NCI-H2227 (cell line): ENCODE results near the gene PNPT1.
"Not testable (repeated sequence)": the region's sequence is repeated elsewhere in the genome, so short reads cannot be mapped to it uniquely, and the experiment has no call there.

Experiments used
- DNase-seq: peaks from one replicate; lab custom pipeline; 2025; ENCODE audit not compliant: unreplicated experiment; lab: John Stamatoyannopoulos, UW

Gene PNPT1

DNA sequence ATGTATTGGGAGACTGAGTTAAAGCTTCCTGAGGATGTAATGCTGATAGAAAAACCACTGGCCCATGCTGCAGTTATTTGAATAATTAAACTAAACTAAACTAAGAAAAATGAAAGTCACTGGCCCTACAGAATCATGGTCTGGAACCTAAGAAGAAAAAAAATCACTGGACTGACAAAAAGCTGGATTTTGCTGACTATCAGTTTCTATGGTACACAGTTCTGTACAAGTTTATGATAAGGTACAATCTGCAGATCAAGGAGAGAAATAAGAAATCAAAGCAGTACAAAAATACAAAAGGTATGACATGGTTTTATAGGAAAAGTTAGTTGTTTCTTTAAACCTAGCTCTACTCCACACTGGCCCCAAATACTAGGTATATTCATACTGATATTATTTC, 91.8 kb downstream of the PNPT1 start:
- no peak for DNase-seq

DNA sequence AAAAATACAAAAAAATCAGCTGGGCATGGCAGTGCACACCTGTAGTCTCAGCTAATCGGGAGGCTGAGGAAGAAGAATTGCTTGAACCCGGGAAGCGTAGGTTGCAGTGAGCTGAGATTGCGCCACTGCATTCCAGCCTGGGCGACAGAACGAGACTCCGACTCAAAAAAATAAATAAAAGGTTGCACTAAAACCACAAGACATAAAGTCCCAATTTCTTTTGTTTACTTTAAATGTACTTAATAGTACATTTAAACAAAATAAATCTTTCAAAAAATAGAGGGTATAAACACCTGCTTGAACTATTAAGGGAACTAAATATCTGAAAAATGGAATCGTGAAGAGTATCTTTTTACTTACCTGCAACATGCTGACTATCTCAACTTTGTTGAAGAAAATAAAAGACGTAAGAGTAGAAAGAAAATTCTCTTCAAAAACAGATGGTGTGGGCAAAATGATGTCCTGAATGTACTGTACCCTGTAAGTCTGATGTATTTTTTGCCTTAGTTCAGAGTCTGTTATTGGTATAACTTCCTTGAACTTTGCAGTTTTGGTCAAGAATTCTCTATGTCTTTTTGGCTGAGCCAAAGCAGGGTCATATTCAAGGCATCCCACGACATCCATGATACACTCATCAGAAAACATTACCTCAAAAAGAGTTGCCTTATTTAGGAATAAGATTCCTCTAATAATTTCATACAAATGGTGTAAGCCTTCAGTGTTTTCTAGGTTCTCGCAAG, 95.4 kb downstream of the PNPT1 start:
- no peak for DNase-seq

DNA sequence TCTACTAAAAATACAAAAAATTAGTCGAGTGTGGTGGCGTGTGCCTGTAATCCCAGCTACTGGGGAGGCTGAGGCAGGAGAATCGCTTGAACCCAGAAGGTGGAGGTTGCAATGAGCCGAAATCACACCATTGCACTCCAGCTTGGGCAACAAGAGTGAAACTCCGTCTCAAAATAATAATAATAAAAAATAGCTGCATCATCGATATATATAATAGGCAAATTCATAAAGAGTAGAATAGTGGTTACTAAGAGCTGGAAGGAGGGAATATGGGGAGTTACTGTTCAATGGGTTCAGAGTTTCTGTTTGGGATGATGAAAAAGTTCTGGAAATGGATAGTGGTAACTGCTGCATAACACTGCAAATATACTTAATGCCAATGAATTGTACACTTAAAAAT, 96.8 kb downstream of the PNPT1 start:
- DNase-seq = not testable (repeated sequence)

DNA sequence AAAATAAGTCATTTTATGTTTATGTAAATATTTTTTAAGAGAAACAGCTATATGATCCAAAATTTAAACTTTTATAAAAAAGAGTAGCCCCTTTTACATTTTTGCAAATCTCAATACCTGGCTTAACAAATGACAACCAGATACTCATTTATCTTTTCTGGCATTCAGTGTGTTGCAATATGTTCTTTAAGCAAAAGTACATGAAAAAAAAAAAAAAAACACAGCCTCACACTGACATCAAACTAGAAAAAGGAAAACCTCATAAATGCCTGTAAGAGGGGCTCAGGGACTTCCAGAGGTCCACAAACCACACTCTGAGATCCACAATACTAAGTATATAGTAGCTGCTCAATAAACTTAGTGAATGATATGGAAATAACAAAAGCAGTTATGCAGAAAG, 98.1 kb downstream of the PNPT1 start:
- no peak for DNase-seq

DNA sequence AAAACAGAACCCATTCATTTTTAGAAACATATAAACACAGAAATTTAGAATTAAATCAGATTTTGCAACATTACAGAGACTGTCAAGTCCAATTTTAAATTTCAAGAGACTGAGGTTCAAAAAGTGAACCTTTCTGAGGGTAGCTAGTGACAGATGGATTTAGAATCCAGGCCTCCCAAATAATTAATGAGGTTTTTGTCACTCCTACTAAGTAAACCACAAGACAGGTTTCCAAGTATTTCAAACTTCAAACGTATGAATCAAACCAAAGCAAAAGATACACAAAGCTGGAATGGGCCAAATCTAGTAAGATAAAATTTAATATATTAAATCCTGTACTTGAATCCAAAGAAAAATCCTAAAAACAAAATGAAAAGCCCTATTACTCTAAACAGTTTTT, 101.5 kb downstream of the PNPT1 start:
- DNase-seq = no peak

DNA sequence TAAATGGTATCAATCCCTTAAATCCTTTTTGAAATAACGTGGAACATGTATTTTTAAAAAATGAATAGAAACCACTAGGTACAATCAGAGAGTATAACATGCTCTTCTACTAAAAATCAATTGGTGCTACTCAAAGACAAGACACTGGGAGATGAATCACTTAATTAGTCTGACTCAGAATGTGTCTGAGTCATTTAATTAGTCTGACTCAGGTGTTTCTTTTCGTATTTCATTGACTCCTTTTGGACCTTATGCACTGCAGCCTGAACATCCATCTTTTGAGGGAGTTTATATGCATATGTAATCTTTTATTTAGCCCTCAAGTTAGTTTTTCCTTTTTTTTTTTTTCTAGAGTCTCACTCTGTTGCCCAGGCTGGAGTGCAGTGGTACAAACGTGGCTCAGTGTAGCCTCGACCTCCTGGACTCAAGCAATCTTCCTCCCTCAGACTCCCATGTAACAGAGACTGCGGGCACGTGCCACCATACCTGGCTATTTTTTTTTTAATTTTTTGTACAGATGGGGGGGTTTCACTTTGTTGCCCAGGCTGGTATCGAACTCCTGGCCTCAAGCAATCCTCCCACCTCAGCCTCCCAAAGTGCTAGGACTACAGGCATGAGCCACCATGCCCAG, 102.7 kb downstream of the PNPT1 start:
- DNase-seq = peak; percentile 4

DNA sequence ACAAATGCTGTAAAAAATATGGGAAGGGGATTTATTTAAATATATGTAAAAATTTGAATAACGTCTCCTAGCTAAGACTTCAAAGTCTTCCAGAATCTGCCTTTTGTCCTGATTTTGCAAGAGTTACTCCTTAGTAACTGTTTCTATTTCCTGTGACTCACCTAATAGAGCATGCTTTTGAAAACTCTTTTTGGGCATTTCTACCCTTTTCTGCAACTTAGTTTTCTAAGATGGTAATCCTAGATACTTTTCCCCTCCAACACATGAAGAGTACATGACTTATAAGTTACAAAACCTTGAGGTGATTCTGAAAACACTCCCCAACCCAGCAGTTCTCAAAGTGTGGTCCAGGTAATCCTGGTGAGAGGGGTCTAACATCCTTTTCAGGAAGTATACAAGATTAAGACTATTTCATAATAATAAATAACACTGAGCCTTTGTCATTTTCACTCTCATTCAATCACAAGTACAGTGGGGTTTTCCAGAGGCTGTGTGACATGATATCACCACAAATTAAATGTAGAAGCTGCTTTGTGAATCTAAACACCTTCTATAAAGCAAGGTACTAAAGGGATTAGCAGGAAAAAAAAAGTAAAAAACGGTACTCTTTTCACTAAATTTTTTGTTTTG, 108.1 kb downstream of the PNPT1 start:
- DNase-seq = no peak
